GM12874 (cell line): ENCODE results near the gene TRIM47.

Experiments used
- TF ChIP-seq, protein P1 (sequence below): IDR thresholded peaks from 2 replicates; pipeline ENCODE4 v1.5.1; 2011; ENCODE audit warnings: low read depth, mild to moderate bottlenecking, control low read depth, low read length, moderate library complexity; ENCODE audit not compliant: insufficient read depth

The TRIM47 gene

DNA sequence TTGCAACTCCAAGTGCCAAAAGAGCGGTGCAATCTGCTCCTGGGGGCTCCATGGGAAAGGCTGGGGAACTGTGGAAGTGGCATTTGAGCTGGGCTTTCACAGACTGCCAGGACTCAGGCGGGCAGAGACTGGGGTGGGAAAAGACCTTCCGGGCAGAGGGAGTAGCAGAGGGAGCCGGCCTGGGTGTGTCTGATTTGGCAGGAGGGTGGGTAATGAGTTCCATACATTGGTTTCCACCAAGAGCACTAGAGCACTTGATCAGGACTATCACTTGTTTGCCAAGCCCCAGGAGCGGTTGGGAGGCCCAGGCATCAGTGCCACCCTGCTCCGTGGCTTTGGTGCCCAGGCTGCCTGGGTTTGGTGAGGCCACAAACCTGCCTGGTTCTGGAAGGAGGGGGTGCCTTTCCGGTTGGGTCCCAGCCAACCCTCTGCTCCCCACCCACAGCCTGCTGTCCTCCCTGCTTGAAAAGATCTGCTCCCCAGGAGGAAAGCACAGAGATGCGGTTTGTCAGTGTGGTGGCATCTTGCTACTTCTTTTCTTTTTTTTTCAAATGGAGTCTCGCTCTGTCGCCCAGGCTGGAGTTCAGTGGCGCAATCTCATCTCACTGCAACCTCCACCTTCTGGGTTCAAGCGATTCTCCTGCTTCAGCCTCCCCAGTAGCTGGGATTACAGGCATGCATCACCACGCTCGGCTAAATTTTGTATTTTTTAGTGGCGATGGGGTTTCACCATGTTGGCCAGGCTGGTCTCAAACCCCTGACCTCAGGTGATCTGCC lies 3.5 kb upstream of the TRIM47 start:
- TF ChIP-seq, protein P1, sequence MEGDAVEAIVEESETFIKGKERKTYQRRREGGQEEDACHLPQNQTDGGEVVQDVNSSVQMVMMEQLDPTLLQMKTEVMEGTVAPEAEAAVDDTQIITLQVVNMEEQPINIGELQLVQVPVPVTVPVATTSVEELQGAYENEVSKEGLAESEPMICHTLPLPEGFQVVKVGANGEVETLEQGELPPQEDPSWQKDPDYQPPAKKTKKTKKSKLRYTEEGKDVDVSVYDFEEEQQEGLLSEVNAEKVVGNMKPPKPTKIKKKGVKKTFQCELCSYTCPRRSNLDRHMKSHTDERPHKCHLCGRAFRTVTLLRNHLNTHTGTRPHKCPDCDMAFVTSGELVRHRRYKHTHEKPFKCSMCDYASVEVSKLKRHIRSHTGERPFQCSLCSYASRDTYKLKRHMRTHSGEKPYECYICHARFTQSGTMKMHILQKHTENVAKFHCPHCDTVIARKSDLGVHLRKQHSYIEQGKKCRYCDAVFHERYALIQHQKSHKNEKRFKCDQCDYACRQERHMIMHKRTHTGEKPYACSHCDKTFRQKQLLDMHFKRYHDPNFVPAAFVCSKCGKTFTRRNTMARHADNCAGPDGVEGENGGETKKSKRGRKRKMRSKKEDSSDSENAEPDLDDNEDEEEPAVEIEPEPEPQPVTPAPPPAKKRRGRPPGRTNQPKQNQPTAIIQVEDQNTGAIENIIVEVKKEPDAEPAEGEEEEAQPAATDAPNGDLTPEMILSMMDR: no peak

DNA sequence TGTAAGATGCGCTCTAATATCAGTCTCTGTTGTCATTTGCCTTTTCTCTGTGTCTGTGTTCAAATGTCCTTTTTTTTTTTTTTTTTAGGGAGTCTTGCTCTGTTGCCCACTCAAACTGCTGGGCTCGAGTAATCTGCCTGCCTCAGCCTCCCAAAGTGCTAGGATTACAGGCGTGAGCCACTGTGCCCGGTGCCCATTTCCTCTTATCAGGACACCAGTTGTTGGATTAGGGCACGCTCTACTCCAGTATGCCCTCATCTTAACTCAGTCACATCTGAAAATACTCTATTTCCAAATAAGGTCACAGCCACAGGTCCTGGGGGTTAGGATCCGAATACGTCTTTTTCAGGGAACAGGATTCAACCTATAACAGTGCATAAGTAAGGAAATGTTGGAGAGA lies 1.9 kb upstream of the TRIM47 start:
- TF ChIP-seq, protein P1: no peak

DNA sequence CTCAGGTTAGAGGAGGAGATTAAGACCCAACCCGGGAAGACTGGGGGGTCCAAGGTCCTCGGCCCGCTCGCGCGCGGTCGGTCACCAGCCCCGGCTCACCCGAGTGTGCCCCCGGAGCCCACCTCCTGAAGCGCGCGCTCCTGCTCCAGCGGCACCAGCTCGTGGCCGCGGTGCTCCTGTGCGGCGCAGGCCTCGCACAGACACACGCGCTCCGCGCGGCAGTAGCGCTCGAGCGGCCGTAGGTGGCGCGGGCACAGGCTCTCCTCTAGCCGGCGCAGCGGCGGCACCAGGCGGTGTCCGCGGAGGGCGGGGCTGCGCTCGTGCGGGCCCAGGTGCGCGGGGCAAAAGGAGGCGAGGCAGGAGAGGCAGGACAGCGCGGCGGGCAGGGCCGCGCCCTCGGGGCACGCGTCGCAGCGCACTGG lies 618 bp downstream of the TRIM47 start:
- TF ChIP-seq, protein P1: peak; percentile 77

DNA sequence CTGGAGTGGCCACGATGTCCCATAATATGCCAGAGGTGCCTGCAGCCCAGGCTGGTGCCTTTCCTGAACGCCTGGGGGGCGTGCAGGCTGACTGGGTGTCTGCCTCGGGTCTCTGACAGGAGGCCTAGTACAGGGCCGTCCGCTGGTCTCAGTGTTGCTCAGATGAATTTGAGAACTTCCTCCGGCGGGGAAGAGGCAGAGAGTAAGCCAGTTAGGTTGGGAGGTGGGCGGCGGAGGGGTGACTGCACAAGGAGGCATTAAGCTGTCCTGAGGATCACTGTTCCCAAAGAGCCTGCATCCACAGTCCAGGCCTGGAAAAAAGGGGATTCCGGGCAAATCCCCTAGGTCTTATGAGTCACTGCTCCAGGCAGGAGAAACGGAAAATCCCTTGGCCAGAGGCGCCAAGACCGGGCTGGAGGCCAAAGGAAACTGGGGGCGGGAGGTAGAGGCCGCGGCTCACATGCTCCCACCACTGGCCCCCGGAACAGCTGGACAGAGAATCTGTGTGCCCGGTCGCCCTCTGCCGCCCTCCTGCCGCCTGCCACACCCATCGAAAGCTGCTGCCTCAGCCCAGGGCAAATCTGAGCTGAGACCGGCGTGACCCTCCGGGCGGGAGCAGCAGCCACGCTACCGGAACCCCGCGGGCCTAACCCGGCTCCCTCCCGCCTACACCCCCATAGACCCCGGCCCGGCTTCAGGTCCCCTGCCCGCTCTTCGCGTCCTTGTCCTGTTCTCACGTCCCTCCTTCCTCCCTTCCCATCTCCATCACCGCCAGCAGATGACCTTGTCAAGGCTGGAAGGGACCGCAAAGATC lies 1.2 kb downstream of the TRIM47 start:
- TF ChIP-seq, protein P1: peak; percentile 17; the same call in 1 of the 2 replicates

DNA sequence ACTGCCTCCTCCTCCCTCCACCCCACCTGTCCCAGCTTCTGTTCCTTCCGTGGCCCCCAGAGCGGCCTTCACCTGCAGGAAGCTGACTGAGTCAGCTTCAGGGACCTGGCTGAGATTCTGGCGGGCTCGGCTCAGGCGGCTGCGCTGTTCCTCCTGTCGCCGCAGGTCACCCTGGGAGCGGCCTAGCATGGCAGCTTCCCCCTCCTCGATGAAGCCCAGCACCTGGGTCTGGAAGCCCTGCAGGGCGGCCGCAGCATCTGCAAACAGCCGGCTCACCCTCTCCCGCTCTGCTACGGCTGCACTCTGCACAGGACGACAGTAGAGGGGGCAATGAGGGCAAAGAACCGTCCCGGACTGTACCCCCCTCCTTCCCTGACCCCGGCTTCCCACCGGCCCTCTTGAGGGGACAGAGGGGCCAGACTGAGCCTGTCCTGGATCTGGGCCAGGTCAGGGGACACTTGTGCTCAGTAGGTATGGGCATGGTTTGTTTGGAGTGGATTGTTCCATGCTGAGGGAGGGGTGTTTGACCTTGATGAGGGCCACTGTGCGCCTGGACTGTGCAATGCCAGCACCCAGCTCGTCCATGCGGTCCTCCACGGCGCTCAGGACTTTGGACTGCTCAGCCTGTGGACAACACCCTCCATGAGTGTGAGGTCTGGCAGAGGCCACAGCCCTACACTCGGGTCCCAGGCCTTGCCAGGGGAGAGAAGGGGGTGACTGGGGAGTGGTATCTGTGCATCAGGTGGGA lies 2.0 kb downstream of the TRIM47 start:
- TF ChIP-seq, protein P1: peak; percentile 52; the same call in 1 of the 2 replicates

DNA sequence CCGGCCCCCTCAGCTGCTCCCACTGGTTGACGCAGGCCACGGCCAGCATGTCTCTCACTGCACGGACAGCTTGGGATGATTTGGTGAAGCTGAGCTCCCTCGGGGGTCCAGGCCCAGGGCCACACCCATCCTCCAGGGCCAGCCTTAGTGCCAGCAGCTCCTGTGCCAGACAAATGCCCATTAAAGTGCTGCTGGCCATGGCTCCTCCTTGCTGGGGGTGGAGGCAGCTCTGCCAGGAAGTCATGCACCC lies 2.5 kb downstream of the TRIM47 start:
- TF ChIP-seq, protein P1: no peak
